HEK293 (cell line): Measurements from ENCODE around the gene CORO6.

Experiments used
- CTCF ChIA-PET: fragments of 350-600 bp; formaldehyde crosslinking; extraction: SDS; loops from one replicate; lab custom pipeline; 2021; ENCODE audit warnings: antibody characterized with exemption; lab: Yijun Ruan, JAX
- POLR2A ChIA-PET: fragments of 300-600 bp; formaldehyde crosslinking; extraction: SDS; loops from one replicate; lab custom pipeline; 2020; ENCODE audit warnings: antibody characterized with exemption, inconsistent platforms; lab: Yijun Ruan, JAX
- H3K27ac ChIP-seq: fragments of 200-500 bp; sonication (Bioruptor generic); 2 replicates; pipeline ENCODE4 v1.5.1; 2014; ENCODE audit warnings: low read depth, low read length, control low read depth, inconsistent platforms; ENCODE audit errors: extremely low read depth
- H3K36me3 ChIP-seq, 2 experiments: fragments of 200-500 bp in 1 of 2; sonication (Bioruptor generic) in 1 of 2; 1 replicate in 1 of 2; 2 replicates in 1 of 2; pipeline ENCODE4 v1.5.1; 2014 to 2017; ENCODE audit warnings: inconsistent platforms in 2 of 2, low read length in 2 of 2; ENCODE audit not compliant: control insufficient read depth in 2 of 2, insufficient read depth in 1 of 2
- H3K4me1 ChIP-seq: fragments of 200-500 bp; sonication (Bioruptor generic); 2 replicates; pipeline ENCODE4 v1.5.1; 2014; ENCODE audit warnings: mild to moderate bottlenecking, low read length, inconsistent platforms; ENCODE audit not compliant: control insufficient read depth, insufficient read depth
- H3K4me3 ChIP-seq: 2 replicates; pipeline ENCODE4 v1.5.1; 2011; ENCODE audit warnings: low read depth, mild to moderate bottlenecking, control low read depth, low read length, moderate library complexity
- H3K9me3 ChIP-seq: fragments of 200-500 bp; sonication (Bioruptor generic); 2 replicates; pipeline ENCODE4 v1.5.1; 2014; ENCODE audit warnings: low read depth, low read length, inconsistent platforms; ENCODE audit not compliant: control insufficient read depth, insufficient read depth
- GLIS2 ChIP-seq: fragments of 450-650 bp; formaldehyde crosslinking; IDR thresholded peaks from 2 replicates; pipeline ENCODE4 v1.5.1; 2016; ENCODE audit warnings: missing biosample characterization, missing genetic modification characterization
- HIC1 ChIP-seq: fragments of 450-650 bp; formaldehyde crosslinking; IDR thresholded peaks from 2 replicates; pipeline ENCODE4 v1.5.1; 2016; ENCODE audit warnings: missing biosample characterization, missing genetic modification characterization
- PRDM10 ChIP-seq: fragments of 450-650 bp; formaldehyde crosslinking; IDR thresholded peaks from 2 replicates; pipeline ENCODE4 v1.5.1; 2016; ENCODE audit warnings: missing biosample characterization, missing genetic modification characterization
- PRDM2 ChIP-seq: fragments of 450-650 bp; formaldehyde crosslinking; IDR thresholded peaks from 2 replicates; pipeline ENCODE4 v1.5.1; 2016; ENCODE audit warnings: missing biosample characterization, missing genetic modification characterization, borderline replicate concordance
- SP2 ChIP-seq: fragments of 450-650 bp; formaldehyde crosslinking; IDR thresholded peaks from 2 replicates; pipeline ENCODE4 v1.5.1; 2016; ENCODE audit warnings: missing biosample characterization, missing genetic modification characterization
- ZIC2 ChIP-seq: fragments of 450-650 bp; formaldehyde crosslinking; IDR thresholded peaks from 2 replicates; pipeline ENCODE4 v1.5.1; 2016; ENCODE audit warnings: missing biosample characterization, missing genetic modification characterization
- ZNF10 ChIP-seq: fragments of 450-650 bp; formaldehyde crosslinking; IDR thresholded peaks from 2 replicates; pipeline ENCODE4 v1.5.1; 2017; ENCODE audit warnings: missing biosample characterization, missing genetic modification characterization
- ZNF140 ChIP-seq: fragments of 450-650 bp; formaldehyde crosslinking; IDR thresholded peaks from 2 replicates; pipeline ENCODE4 v1.5.1; 2016; ENCODE audit warnings: missing biosample characterization, missing genetic modification characterization
- ZNF157 ChIP-seq: fragments of 450-650 bp; formaldehyde crosslinking; IDR thresholded peaks from 2 replicates; pipeline ENCODE4 v1.5.1; 2016; ENCODE audit warnings: missing biosample characterization, missing genetic modification characterization
- ZNF2 ChIP-seq: fragments of 450-650 bp; formaldehyde crosslinking; IDR thresholded peaks from 2 replicates; pipeline ENCODE4 v1.5.1; 2016; ENCODE audit warnings: missing biosample characterization, missing genetic modification characterization
- ZNF239 ChIP-seq: fragments of 450-650 bp; formaldehyde crosslinking; IDR thresholded peaks from 2 replicates; pipeline ENCODE4 v1.5.1; 2016; ENCODE audit warnings: missing biosample characterization, missing genetic modification characterization
- ZNF274 ChIP-seq, 2 experiments: fragments of 200-500 bp in 1 of 2; fragments of 450-650 bp in 1 of 2; sonication (Bioruptor generic) in 1 of 2; formaldehyde crosslinking in 1 of 2; IDR thresholded peaks; 2 replicates each; pipeline versions ENCODE4 v1.5.1 to v1.6.1; 2014 to 2016; ENCODE audit warnings: borderline replicate concordance in 1 of 2, inconsistent platforms in 1 of 2, low read length in 1 of 2, missing biosample characterization in 1 of 2, missing genetic modification characterization in 1 of 2
- ZNF529 ChIP-seq: fragments of 450-650 bp; formaldehyde crosslinking; IDR thresholded peaks from 2 replicates; pipeline ENCODE4 v1.5.1; 2017; ENCODE audit warnings: missing genetic modification characterization, missing biosample characterization; ENCODE audit not compliant: insufficient replicate concordance
- ZNF660 ChIP-seq: fragments of 450-650 bp; IDR thresholded peaks from 2 replicates; pipeline ENCODE4 v1.5.1; 2018; ENCODE audit warnings: missing biosample characterization, mild to moderate bottlenecking, missing genetic modification characterization
- ZNF707 ChIP-seq: fragments of 450-650 bp; formaldehyde crosslinking; IDR thresholded peaks from 2 replicates; pipeline ENCODE4 v1.5.1; 2016; ENCODE audit warnings: missing biosample characterization, missing genetic modification characterization
- ZNF792 ChIP-seq: fragments of 450-650 bp; formaldehyde crosslinking; IDR thresholded peaks from 2 replicates; pipeline ENCODE4 v1.5.1; 2016; ENCODE audit warnings: missing biosample characterization, missing genetic modification characterization
- ZSCAN18 ChIP-seq: fragments of 450-650 bp; formaldehyde crosslinking; IDR thresholded peaks from 2 replicates; pipeline ENCODE4 v1.5.1; 2016; ENCODE audit warnings: missing biosample characterization, missing genetic modification characterization

CORO6 gene

GRCh38 chr17:29574732-29575510 is 47.8 kb downstream of the CORO6 start:
- Histone ChIP-seq H3K9me3 (no peaks in the 10 kb centered on the region), H3K27ac (no peak overlapping the region), H3K4me1 (no peaks in the 10 kb centered on the region), H3K36me3 (peaks cover 9 to 91% of the 10 kb centered on the region in 2 experiments), H3K4me3 (no peak overlapping the region)
- POLR2A ChIA-PET = interaction anchor here (0.5 to 2.7 kb wide), 6 partner anchors 10 to 268 kb away, joined by 3 to 11 read pairs (median 4); partner anchors contain the start of gene ANKRD13B
- TF ChIP-seq ZIC2 (tag by site-specific recombination) (peak; percentile 49), ZNF274 (IDR thresholded peaks at IDR 0.05; ENCODE audit: low read length) (no peak), ZNF274 (tag by site-specific recombination; IDR thresholded peaks at IDR 0.05; ENCODE audit: borderline replicate concordance) (no peak), ZNF10 (tag by site-specific recombination) (no peak), ZSCAN18 (tag by site-specific recombination) (no peak), ZNF529 (no peak), SP2 (tag by site-specific recombination) (no peak), ZNF2 (tag by site-specific recombination) (no peak)
- CTCF ChIA-PET = interaction anchor here (0.6 to 1.0 kb wide), 5 partner anchors 65 to 285 kb away, joined by 3 to 6 read pairs (median 3); no protein-coding TSS in a partner anchor

- Histone ChIP-seq H3K4me1 (peaks cover 5% of the 10 kb centered on the region), H3K4me3 (no peak overlapping the region), H3K36me3 (peaks cover 3 to 83% of the 10 kb centered on the region in 2 experiments), H3K27ac (0 out of 2 replicates have a peak overlapping the region, but pooled peaks have one; percentile 9), H3K9me3 (no peaks in the 10 kb centered on the region)
- CTCF ChIA-PET = interaction anchor here (0.5 to 4.9 kb wide), 7 partner anchors 8 to 286 kb away, joined by 3 to 31 read pairs (median 3); partner anchors contain the start of gene ANKRD13B
- POLR2A ChIA-PET = interaction anchor here (0.7 to 2.7 kb wide), 4 partner anchors 11 to 204 kb away, joined by 3 to 11 read pairs (median 4); partner anchors contain the start of gene ANKRD13B
- TF ChIP-seq ZNF707 (tag by site-specific recombination) = no peak
- TF ChIP-seq ZNF792 (tag by site-specific recombination) = no peak
- TF ChIP-seq HIC1 = peak; percentile 83
- no peak for TF ChIP-seq ZNF157 (tag by site-specific recombination)
- TF ChIP-seq PRDM10 (tag by site-specific recombination) = 0 out of 2 replicates have a peak, but pooled peaks have one; percentile 25
- TF ChIP-seq ZNF660 = no peak
- TF ChIP-seq PRDM2 (tag by site-specific recombination) = no peak
- no peak for TF ChIP-seq ZNF239 (tag by site-specific recombination)
- no peak for TF ChIP-seq ZNF140 (tag by site-specific recombination)
- peak; percentile 45; the same call in 1 of the 2 replicates for TF ChIP-seq GLIS2 (tag by site-specific recombination)
These were observed 48.6 kb downstream of the CORO6 start for GRCh38 chr17:29573871-29574731.
